Measurements from ENCODE around the gene ANKS1B.

Gene ANKS1B

GRCh38 chr12:99152337-99152736 lies 832.4 kb downstream of the ANKS1B start:
- DNase-seq = no peak

GRCh38 chr12:99151744-99152143 lies 833.0 kb downstream of the ANKS1B start:
- no peak for DNase-seq

DNA sequence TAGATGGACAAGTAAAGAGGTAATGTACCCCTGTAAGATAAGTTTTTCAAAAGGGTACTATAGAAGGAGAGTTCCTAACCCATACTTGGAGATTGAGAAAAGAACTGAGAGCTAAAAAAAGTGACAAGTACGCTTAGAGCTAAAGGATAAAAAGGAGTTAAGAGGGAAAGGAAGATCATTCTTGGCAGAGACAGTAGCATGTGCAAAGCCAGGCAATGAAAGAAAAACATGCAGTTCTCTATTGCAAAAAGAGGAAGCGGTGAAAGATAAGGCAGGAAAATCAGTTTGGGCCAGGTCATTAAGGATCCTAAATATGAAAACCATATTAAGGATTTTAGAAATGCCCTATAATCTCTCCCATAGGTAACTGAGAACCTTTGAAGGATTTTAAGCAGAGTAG lies 837.6 kb downstream of the ANKS1B start:
- no peak for DNase-seq

- DNase-seq = no peak
These were observed 838.0 kb downstream of the ANKS1B start for GRCh38 chr12:99146730-99147129.

GRCh38 chr12:99146185-99146584 lies 838.6 kb downstream of the ANKS1B start:
- no peak for DNase-seq

DNA sequence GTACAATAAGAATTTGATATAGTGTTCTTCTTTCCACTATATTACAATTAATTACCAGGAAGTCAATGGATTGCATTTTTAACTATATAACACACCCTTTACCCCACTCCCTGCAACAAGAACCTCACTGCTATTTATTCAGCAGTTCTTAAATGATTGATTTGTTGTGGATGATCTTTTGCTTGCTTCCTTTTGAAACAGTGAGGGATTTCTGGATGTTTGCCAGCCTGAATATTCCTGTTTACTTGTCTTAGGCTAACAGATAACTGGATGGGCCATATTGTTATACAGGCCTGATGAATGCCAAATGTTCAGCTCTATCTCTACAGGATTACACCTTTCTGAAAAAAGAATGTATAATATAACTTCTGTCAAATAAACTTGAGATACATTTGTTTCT lies 842.1 kb downstream of the ANKS1B start:
- no peak for DNase-seq

DNA sequence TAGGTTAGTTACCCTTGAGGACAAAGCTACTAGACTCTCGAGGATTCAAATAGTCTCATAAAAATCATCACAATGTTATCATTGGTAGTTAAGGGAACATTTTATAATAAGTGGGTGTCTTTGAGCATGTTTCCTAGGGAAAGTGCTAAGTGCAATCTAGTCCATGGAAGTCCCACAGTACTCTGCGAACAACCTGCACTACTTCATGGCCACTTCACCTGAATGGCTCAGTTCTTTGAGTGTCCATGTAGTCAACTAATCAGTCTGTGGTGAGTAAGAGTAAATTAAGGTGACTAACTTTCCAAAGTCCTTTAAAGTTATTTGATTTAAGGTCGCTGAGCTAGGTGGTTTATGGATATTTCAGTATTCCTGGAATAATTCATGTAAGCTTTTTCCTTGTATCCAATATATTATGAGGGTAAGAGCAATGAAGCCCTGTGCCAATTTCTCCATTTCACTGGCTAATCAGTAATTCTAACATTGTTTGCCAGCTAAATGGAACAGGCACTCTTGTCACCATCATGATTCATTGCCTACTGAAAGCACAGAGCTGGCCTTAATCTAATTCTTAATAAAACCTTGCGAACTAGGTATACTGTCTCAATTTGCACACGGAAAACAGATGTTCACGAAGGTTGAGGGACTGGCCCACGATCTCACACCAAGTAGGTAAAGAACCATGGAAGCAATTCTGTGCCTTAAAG lies 844.6 kb downstream of the ANKS1B start:
- no peak for DNase-seq

DNA sequence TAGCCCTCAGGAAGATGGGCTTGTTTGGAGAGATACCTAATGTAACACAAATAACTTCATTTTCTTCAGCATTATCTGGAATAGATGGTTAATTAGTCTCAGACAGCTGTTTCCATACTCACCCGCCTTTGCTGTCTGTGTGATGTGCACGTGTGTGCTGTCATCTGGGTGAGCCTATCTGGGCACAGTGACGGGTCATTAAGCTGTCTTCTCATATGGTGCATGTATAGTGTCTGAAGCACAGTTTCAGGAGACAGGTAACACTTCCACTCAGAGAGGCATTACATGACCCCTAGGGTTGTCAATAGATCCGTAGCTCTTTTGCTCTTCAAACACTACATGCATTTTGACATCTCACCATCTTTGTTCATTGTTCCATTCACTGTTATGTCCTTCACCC lies 846.3 kb downstream of the ANKS1B start:
- no peak for DNase-seq

- DNase-seq = no peak
These were observed 847.4 kb downstream of the ANKS1B start for GRCh38 chr12:99137124-99137855.

GRCh38 chr12:99136516-99136915 lies 848.2 kb downstream of the ANKS1B start:
- DNase-seq = no peak

DNA sequence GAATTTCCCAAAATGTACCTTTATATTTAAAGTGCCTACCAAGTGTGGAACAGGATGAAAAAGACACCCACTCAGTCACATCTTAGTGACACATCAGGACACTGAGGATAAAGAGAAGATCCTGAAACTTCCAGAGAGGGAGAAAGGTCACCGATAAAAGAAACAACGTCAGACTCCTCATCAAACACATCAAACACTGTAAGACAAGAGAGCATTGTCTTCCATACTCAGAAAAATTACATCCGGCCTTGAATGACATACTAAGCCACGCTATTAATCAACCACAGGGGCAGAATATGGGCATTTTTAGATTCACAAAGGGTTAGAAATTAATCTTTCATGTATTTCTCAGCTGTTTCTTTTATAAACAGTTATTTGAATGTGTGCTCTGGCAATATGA lies 849.4 kb downstream of the ANKS1B start:
- no peak for DNase-seq

DNA sequence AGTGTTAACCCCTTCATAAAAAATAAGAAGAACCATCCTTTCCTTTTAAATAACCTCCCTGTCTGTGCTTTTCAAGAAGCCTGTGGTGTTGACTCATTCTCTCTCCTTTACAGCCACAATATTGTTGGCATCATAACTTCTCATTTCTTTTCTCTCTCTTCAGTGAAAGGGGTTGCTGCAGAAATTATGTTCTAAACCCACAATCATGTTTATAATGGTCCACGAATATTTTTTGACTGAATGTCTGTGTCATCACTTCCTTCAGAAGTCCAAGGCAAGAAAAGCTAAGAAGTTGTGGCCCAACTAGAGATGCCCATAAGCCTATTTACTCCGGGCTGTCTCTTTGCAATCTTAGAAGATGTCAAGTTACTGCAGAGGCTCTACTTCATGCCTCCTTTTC lies 851.3 kb downstream of the ANKS1B start:
- DNase-seq = no peak

DNA sequence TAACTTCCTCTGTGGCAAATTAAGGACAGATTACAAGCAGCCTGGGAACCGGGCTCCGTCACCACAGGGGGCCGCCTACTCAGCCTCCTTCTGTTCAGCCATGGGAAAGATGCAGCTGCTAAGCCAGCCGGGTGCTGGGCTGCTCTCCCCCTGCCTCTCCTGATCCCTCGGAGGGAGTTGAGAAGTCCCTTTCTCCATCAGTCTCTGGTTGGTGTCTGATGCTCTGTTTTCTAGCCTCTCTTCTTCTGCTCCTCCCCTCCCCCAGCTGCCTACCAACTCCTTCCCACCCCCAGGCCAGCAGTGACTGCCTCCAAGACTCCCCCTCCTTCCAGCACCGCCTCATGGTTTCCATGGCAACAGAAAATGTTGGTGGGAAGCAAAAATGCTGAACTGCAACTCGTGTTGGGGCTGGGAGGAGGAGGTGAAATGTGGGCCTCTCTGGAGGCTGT lies 853.0 kb downstream of the ANKS1B start:
- DNase-seq = no peak

DNA sequence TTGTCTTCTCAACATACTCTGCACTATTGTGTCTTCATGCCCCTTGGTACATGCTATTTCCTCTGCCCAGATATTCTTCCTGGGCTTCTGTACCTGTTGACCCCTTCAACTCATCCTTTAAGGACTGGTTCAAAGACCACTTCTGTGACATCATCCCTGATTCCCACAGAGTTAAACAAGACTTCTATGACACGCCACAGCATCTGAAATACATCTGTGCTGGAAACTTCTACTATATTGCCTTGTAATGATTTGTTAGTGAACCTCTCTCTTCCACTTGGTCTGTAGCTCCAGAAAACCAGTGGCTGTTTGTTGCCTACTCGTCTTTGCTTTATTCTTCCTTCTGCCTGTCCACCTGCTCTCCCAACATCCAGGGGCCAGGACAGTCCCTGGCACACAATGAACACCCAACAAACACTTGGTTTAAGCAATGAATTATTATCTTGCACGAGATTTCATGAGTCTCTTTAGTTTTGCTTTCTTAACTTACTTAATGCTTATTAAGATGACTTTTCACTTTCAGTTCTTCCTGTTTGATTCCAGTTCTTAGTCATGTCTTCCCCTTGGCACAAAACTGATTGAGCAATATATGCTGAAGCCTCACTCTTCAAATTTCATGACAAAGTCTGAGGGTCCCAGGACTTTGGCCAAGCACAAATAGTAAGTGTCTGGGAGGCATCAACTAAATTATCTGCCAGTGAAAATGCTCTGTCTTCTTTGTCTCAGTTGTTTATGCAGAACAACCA lies 853.8 kb downstream of the ANKS1B start:
- no peak for DNase-seq

GRCh38 chr12:99128246-99128802 lies 856.4 kb downstream of the ANKS1B start:
- no peak for DNase-seq

DNA sequence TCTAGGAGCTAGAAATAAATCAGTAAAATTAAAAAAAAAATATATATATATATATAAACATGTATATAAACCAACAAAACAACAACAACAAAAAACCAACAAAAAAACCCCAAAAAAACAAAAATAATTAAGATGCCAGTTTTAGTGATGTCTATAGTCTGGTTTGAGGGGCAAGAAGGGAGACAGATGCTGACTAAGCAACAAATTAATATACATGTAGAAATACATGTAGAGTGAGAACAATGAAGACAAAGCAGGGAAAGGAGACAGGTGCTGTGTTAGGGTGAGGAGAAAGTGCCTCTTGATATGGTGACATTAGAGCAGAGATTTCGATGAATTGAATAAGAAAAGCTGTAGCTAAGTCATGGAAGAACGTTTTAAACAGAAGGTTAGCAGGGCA lies 861.8 kb downstream of the ANKS1B start:
- DNase-seq = no peak

- DNase-seq = no peak
These were observed 862.2 kb downstream of the ANKS1B start for GRCh38 chr12:99122496-99122895.

- peak in 1 of 2 experiments; percentile 24 for DNase-seq
These were observed 863.2 kb downstream of the ANKS1B start for GRCh38 chr12:99121546-99121945.

DNA sequence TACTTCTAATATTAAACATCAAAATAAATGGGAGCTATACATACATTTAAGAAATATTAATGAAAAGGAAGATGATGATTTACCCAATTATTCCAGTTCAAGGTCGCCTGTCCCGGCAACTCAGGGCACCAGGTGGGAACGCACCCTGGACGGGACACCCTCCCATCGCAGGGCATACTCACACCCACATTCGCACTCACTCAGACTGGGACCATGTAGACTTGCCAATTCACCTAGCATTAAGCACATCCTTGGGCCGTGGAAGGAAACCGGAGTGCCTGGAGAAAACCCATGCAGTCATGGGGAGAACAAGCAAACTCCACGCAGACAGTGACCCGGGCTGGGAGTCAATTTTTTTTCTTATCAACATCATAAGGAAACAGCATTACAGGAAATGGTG lies 864.8 kb downstream of the ANKS1B start:
- no peak for DNase-seq

GRCh38 chr12:99119449-99119848 lies 865.3 kb downstream of the ANKS1B start:
- DNase-seq = no peak

DNA sequence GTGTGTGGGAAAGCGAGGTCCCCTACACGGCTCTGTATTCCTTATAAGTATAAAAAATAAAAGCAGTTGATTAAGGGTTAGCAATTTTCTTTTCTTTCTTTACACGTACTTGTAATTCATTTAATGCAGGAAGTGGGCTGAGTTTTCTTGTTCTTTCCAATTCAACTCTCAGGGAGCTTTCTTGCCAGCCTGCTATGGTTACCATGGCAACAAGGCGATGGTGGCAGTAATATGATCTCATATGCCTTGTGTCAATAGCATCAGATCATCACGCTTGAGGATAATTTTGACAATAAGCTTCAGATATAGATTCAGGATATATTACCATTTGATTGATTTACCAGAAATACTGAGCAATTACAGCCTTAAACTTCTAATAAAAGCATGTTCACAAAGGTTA lies 873.1 kb downstream of the ANKS1B start:
- peak; percentile 20 to 63 for DNase-seq

DNA sequence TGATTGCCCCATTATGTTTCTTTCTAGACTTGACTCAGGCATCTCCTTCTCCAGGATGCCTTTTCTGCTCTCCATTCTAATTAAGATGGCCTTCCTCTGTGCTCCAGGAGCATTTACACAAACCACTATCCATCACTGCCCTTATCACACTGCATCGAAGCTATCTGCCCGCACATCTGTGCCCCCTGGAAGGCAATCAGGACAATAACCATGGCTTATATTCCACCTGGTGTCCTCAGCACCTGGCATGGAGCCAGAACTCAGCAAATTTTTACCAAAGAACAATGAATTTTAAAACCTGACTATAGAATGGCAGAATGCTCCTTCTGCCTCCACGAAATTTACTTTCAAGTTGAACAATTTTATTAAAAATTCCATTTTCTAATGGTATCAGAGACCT lies 873.9 kb downstream of the ANKS1B start:
- DNase-seq = no peak

GRCh38 chr12:99110212-99110611 lies 874.5 kb downstream of the ANKS1B start:
- no peak for DNase-seq

DNA sequence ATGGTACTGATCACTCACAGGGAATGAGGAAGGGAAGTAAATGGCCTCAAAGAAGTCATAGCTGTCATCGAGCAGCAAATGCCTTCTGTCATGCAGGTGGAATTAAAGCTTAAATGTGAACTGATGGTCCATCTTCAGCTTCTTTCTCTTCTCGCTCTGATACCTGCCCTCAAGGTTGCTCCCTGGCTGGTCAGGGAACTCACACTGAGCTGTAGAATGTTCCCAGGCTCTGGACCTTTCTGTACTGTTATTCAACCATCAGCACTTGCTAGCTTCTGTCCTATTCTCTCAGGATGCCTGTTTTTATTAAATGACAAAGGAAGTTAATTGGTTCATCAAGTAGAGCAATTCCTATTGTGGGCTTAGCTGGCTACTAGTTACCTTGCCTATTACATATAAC lies 875.8 kb downstream of the ANKS1B start:
- no peak for DNase-seq
